Measurements from ENCODE around the gene CEACAM5. TPM values are rescaled to one million over a fixed set of nuclear protein-coding genes. Genes with fewer than 3 reads are reported as not detected.
A peak's percentile ranks its signal among the peaks of the same experiment; 100 is the strongest.
"Not testable (repeated sequence)": the region's sequence is repeated elsewhere in the genome, so short reads cannot be mapped to it uniquely, and the experiment has no call there.

The CEACAM5 gene
- total RNA-seq, 1 experiment from 2014 or later = 18.1 TPM

GRCh38 chr19:41748012-41748411 is 39.6 kb downstream of the CEACAM5 start:
- H4K20me1 ChIP-seq (ENCODE audit: insufficient read depth) = no peaks in the 10 kb centered on the region
- H3K27ac ChIP-seq = no peak overlapping the region
- no peaks in the 10 kb centered on the region for H3K36me3 ChIP-seq (ENCODE audit: low read depth)
- H2AFZ ChIP-seq = no peak overlapping the region
- peaks cover 51% of the 10 kb centered on the region for H3K4me1 ChIP-seq (replicated peaks; ENCODE audit: insufficient read depth)
- no peak overlapping the region for H3K4me3 ChIP-seq
- DNase-seq = no peak
- no peak overlapping the region for H3K4me2 ChIP-seq
- TF ChIP-seq CTCF (conservative IDR thresholded peaks at IDR 0.05) (no peak), EZH2 (IDR thresholded peaks at IDR 0.05; ENCODE audit: low read depth) (no peak)
- intact Hi-C loops (cut with micrococcal nuclease; ENCODE audit: unreplicated experiment) = loop anchor here (5.0 kb wide), 2 partner anchors 106 to 151 kb away; no protein-coding TSS in a partner anchor
- no peaks in the 10 kb centered on the region for H3F3A ChIP-seq (ENCODE audit: insufficient read depth, low read depth)
- POLR2A ChIA-PET (ENCODE audit: unreplicated experiment) = no interaction called here
- no peaks in the 10 kb centered on the region for H3K79me2 ChIP-seq (ENCODE audit: low read depth)
- H3K9me2 ChIP-seq (ENCODE audit: insufficient read depth) = no peaks in the 10 kb centered on the region
- BruUV-seq (replicated peaks) = no TSS peak
- no peaks in the 10 kb centered on the region for H3K9me3 ChIP-seq (ENCODE audit: insufficient read depth, low read depth)
- CTCF ChIA-PET = interaction anchor here (0.6 to 1.1 kb wide), 2 partner anchors 48 to 106 kb away, joined by 3 to 4 read pairs; no protein-coding TSS in a partner anchor
- H3K27me3 ChIP-seq (ENCODE audit: insufficient read depth, low read depth) = no peaks in the 10 kb centered on the region

GRCh38 chr19:41750248-41751134 is 42.1 kb downstream of the CEACAM5 start:
- not testable (repeated sequence) for H2AFZ ChIP-seq; H3K79me2 ChIP-seq (ENCODE audit: low read depth)

GRCh38 chr19:41753159-41753558 is 44.7 kb downstream of the CEACAM5 start:
- Histone ChIP-seq H3K36me3 (ENCODE audit: low read depth) (peaks cover 22% of the 10 kb centered on the region), H2AFZ (no peak overlapping the region), H3K79me2 (ENCODE audit: low read depth) (peaks cover 37% of the 10 kb centered on the region), H3K27me3 (ENCODE audit: insufficient read depth, low read depth) (no peaks in the 10 kb centered on the region), H3K9me3 (ENCODE audit: insufficient read depth, low read depth) (no peaks in the 10 kb centered on the region), H4K20me1 (ENCODE audit: insufficient read depth) (no peaks in the 10 kb centered on the region), H3K4me1 (replicated peaks; ENCODE audit: insufficient read depth) (peaks cover 34% of the 10 kb centered on the region), H3K4me2 (no peak overlapping the region), H3K27ac (no peak overlapping the region), H3F3A (ENCODE audit: insufficient read depth, low read depth) (peaks cover 28% of the 10 kb centered on the region), H3K4me3 (no peak overlapping the region), H3K9me2 (ENCODE audit: insufficient read depth) (no peaks in the 10 kb centered on the region)
- BruUV-seq (replicated peaks) = no TSS peak
- CTCF ChIA-PET = interaction anchor here (0.5 to 4.2 kb wide), 23 partner anchors 12 to 1242 kb away, joined by 3 to 50 read pairs (median 5); no protein-coding TSS in a partner anchor
- intact Hi-C loops (cut with micrococcal nuclease; ENCODE audit: unreplicated experiment) = no loop called here
- POLR2A ChIA-PET (ENCODE audit: unreplicated experiment) = interaction anchor here (0.7 kb wide), 2 partner anchors 21 to 244 kb away, joined by 8 to 15 read pairs; no protein-coding TSS in a partner anchor
- DNase-seq = peak in 1 of 2 experiments; percentile 40
- no peak for TF ChIP-seq EZH2 (IDR thresholded peaks at IDR 0.05; ENCODE audit: low read depth)
- TF ChIP-seq CTCF (conservative IDR thresholded peaks at IDR 0.05) = peak; percentile 80

More at GRCh38 chr19:41750248-41751134, 42.1 kb downstream of the CEACAM5 start:
- H4K20me1 ChIP-seq (ENCODE audit: insufficient read depth); POLR2A ChIA-PET (ENCODE audit: unreplicated experiment); H3K4me2 ChIP-seq; H3K9me2 ChIP-seq (ENCODE audit: insufficient read depth); H3K36me3 ChIP-seq (ENCODE audit: low read depth); H3K9me3 ChIP-seq (ENCODE audit: insufficient read depth, low read depth); H3K27me3 ChIP-seq (ENCODE audit: insufficient read depth, low read depth); intact Hi-C loops (cut with micrococcal nuclease; ENCODE audit: unreplicated experiment); H3K4me3 ChIP-seq; BruUV-seq (replicated peaks): not testable (repeated sequence)
- peaks cover 55% of the 10 kb centered on the region for H3K4me1 ChIP-seq (replicated peaks; ENCODE audit: insufficient read depth)
- DNase-seq = peak in 1 of 2 experiments; percentile 63
- CTCF ChIA-PET = interaction anchor here (0.6 kb wide), 1 partner anchor 43 kb away, joined by 5 read pairs; no protein-coding TSS in a partner anchor
- H3F3A ChIP-seq (ENCODE audit: insufficient read depth, low read depth) = peaks cover 18% of the 10 kb centered on the region
- H3K27ac ChIP-seq = 0 out of 2 replicates have a peak overlapping the region, but pooled peaks have one; percentile 31

All from PC-9 (cell line).